NT2/D1 (cell line): Measurements from ENCODE around the gene SYT2.

Source experiments
- YY1 ChIP-seq: IDR thresholded peaks from 2 replicates; pipeline ENCODE4 v1.6.1; 2011; ENCODE audit not compliant: insufficient read length, insufficient read depth
- ZNF274 ChIP-seq: IDR thresholded peaks from 2 replicates; pipeline ENCODE4 v1.6.1; 2011; ENCODE audit warnings: mild to moderate bottlenecking, low read depth, low read length

DNA sequence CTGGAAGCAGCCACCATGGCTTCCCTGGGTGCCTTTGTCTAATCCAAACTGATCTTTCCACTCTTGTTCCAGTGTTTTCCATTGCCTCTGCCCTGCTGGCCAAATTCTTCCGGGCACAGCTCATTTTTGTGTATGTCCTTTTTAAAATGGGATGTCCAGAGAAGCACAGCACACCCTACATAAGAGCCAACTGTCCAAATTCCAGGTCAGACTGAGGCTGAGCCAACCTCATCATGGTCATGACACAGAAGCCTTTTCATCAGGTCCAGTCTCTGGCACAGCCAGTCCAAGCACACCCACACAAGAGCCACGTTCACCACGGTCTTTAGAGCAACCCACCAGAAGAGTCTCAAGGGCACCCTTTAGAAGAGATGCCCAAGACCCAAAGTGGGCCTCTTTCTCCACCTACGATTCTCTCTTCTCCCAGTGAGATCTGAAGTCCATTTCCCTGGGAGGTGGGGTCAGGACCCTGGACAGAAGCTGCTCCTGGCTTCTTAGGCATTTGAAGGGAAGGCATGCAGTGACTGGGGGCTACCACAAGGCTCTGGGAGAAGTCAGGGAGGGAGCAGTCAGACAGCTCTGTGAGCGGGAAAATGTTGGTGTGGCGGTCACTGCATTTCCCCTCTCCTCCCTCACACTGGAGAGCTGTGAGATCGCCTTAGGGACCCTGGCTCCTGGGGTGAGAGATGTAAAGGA lies 53.2 kb downstream of the SYT2 start:
- TF ChIP-seq ZNF274: no peak
- TF ChIP-seq YY1: no peak
